IMR-90 (cell line): ENCODE results near the gene ZDHHC8. TPM values are rescaled to one million over a fixed set of nuclear protein-coding genes. Genes with fewer than 3 reads are reported as not detected.
A peak's percentile ranks its signal among the peaks of the same experiment; 100 is the strongest.

Experiments
- ATAC-seq: fragments of 200-7000 bp; cut with Tn5 transposase; 2 replicates; pipeline ENCODE4 v1.9.1; 2020; ENCODE audit warnings: low read depth, mild to moderate bottlenecking, moderate library complexity
- BruUV-seq: library from RNA; stranded (reverse); fragments of 400-500 nt; replicated peaks from 2 replicates; lab custom pipeline; 2021; lab: Mats Ljungman, UMichigan
- CTCF ChIA-PET: fragments of 300-600 bp; formaldehyde crosslinking; extraction: SDS; loops from one replicate; lab custom pipeline; 2021; ENCODE audit warnings: antibody characterized with exemption; lab: Yijun Ruan, JAX
- POLR2A ChIA-PET: fragments of 300-600 bp; sonication (Branson Sonifier 250); formaldehyde crosslinking; loops from one replicate; lab custom pipeline; 2022; ENCODE audit warnings: antibody characterized with exemption; ENCODE audit not compliant: unreplicated experiment; lab: Charles Lee
- DNase-seq: peaks from one replicate; pipeline ENCODE4 v3.0.0; 2013
- H2AFZ ChIP-seq: replicated peaks from 2 replicates; pipeline ENCODE3; 2013; ENCODE audit warnings: low read length, mild to moderate bottlenecking; ENCODE audit not compliant: poor library complexity
- H2AK5ac ChIP-seq: 2 replicates; pipeline ENCODE4 v1.6.1; 2013; ENCODE audit warnings: low read depth, low read length, inconsistent platforms
- H2AK9ac ChIP-seq: replicated peaks from 2 replicates; pipeline ENCODE3; 2013; ENCODE audit warnings: mild to moderate bottlenecking, low read depth, low read length, moderate library complexity; ENCODE audit not compliant: poor library complexity
- H2BK120ac ChIP-seq: 2 replicates; pipeline ENCODE4 v1.6.1; 2013; ENCODE audit warnings: low read depth, low read length, inconsistent platforms
- H2BK15ac ChIP-seq: 3 replicates; pipeline ENCODE4 v1.6.1; 2013; ENCODE audit warnings: low read depth, low read length, inconsistent platforms
- H2BK20ac ChIP-seq: 2 replicates; pipeline ENCODE4 v1.6.1; 2013; ENCODE audit warnings: low read depth, mild to moderate bottlenecking, inconsistent platforms, low read length, moderate library complexity
- H2BK5ac ChIP-seq: 2 replicates; pipeline ENCODE4 v1.6.1; 2013; ENCODE audit warnings: mild to moderate bottlenecking, low read depth, low read length, inconsistent platforms; ENCODE audit not compliant: poor library complexity, severe bottlenecking
- H3K14ac ChIP-seq: replicated peaks from 2 replicates; pipeline ENCODE4 v1.6.1; 2013; ENCODE audit warnings: low read depth, low read length, inconsistent platforms
- H3K18ac ChIP-seq: 2 replicates; pipeline ENCODE4 v1.6.1; 2013; ENCODE audit warnings: low read depth, low read length, control low read depth
- H3K23ac ChIP-seq: 2 replicates; pipeline ENCODE4 v1.6.1; 2013; ENCODE audit warnings: low read depth, low read length, inconsistent platforms
- H3K27ac ChIP-seq: 2 replicates; pipeline ENCODE4 v1.5.1; 2013; ENCODE audit warnings: mild to moderate bottlenecking, control low read depth, low read length; ENCODE audit not compliant: insufficient read depth
- H3K27me3 ChIP-seq: 2 replicates; pipeline ENCODE4 v1.6.1; 2013; ENCODE audit warnings: low read length; ENCODE audit not compliant: control insufficient read depth, insufficient read depth
- H3K36me3 ChIP-seq: 2 replicates; pipeline ENCODE4 v1.6.1; 2013; ENCODE audit warnings: low read length, mixed read lengths; ENCODE audit not compliant: control insufficient read depth, insufficient read depth
- H3K4ac ChIP-seq: 2 replicates; pipeline ENCODE4 v1.6.1; 2013; ENCODE audit warnings: low read depth, low read length, inconsistent platforms
- H3K4me1 ChIP-seq: 2 replicates; pipeline ENCODE4 v1.6.1; 2013; ENCODE audit warnings: low read length, mixed read lengths; ENCODE audit not compliant: control insufficient read depth, insufficient read depth
- H3K4me2 ChIP-seq: 2 replicates; pipeline ENCODE4 v1.6.1; 2013; ENCODE audit warnings: low read depth, mild to moderate bottlenecking, control low read depth, low read length, moderate library complexity
- H3K4me3 ChIP-seq: 2 replicates; pipeline ENCODE4 v1.5.1; 2013; ENCODE audit warnings: low read depth, mild to moderate bottlenecking, control low read depth, low read length, moderate library complexity; ENCODE audit not compliant: insufficient read depth
- H3K56ac ChIP-seq: 2 replicates; pipeline ENCODE4 v1.6.1; 2013; ENCODE audit warnings: low read length, inconsistent platforms; ENCODE audit not compliant: insufficient read depth; ENCODE audit errors: extremely low read depth
- H3K79me1 ChIP-seq, 2 experiments: 2 replicates each; pipeline ENCODE4 v1.6.1; 2013; ENCODE audit warnings: low read length in 2 of 2, inconsistent platforms in 1 of 2, low read depth in 1 of 2
- H3K9ac ChIP-seq: 2 replicates; pipeline ENCODE4 v1.6.1; 2013; ENCODE audit warnings: low read depth, low read length, control low read depth
- H3K9me1 ChIP-seq: 2 replicates; pipeline ENCODE4 v1.6.1; 2013; ENCODE audit warnings: low read length, inconsistent platforms; ENCODE audit not compliant: insufficient read depth
- H3K9me3 ChIP-seq: 2 replicates; pipeline ENCODE4 v1.6.1; 2013; ENCODE audit warnings: low read length; ENCODE audit not compliant: control insufficient read depth, insufficient read depth
- H4K20me1 ChIP-seq: 2 replicates; pipeline ENCODE4 v1.6.1; 2013; ENCODE audit warnings: low read length, inconsistent platforms; ENCODE audit not compliant: insufficient read depth
- H4K5ac ChIP-seq: 2 replicates; pipeline ENCODE4 v1.6.1; 2013; ENCODE audit warnings: mild to moderate bottlenecking, low read depth, low read length, control low read depth
- H4K8ac ChIP-seq, 2 experiments: 2 replicates each; pipeline ENCODE4 v1.6.1; 2013; ENCODE audit warnings: low read depth in 2 of 2, low read length in 2 of 2, control low read depth in 1 of 2, inconsistent platforms in 1 of 2
- H4K91ac ChIP-seq: 2 replicates; pipeline ENCODE4 v1.6.1; 2013; ENCODE audit warnings: low read depth, low read length, inconsistent platforms; ENCODE audit not compliant: insufficient read depth
- FOS ChIP-seq: fragments of 150-350 bp; IDR thresholded peaks from 2 replicates; pipeline ENCODE4 v1.6.1; 2016; ENCODE audit warnings: low read depth, low read length
- NFE2L2 ChIP-seq: fragments of 150-350 bp; IDR thresholded peaks from 2 replicates; pipeline ENCODE4 v1.6.1; 2016; ENCODE audit warnings: low read depth, mild to moderate bottlenecking, low read length
- RAD21 ChIP-seq: IDR thresholded peaks from 2 replicates; pipeline ENCODE4 v1.6.1; 2012; ENCODE audit warnings: low read length, improper control_type of control experiment
- RCOR1 ChIP-seq: IDR thresholded peaks from 2 replicates; pipeline ENCODE4 v1.6.1; 2012; ENCODE audit warnings: mild to moderate bottlenecking, low read length, improper control_type of control experiment; ENCODE audit not compliant: insufficient replicate concordance
- RFX5 ChIP-seq: IDR thresholded peaks from 2 replicates; pipeline ENCODE4 v1.8.0; 2012; ENCODE audit warnings: low read depth, mild to moderate bottlenecking, low read length, moderate library complexity
- WGBS, 2 experiments: methylation state at CpG; one replicate each; pipeline versions ENCODE4 v1.1.5 to v1.1.7; 2013; ENCODE audit warnings: missing lambda C conversion rate in 2 of 2; ENCODE audit not compliant: insufficient read length in 1 of 2; ENCODE audit errors: extremely low coverage in 2 of 2; 5-methylcytosine and 5-hydroxymethylcytosine counted together
- dilution Hi-C: fragments of 300-500 bp; cut with HindIII; formaldehyde crosslinking; loops from one replicate; pipeline ENCODE4 v1.14.3; 2018; ENCODE audit warnings: low sequenced_read_pairs; ENCODE audit not compliant: unreplicated experiment
- in situ Hi-C: fragments of 300-500 bp; cut with MboI; formaldehyde crosslinking; loops from 3 replicates; pipeline ENCODE4 v1.14.3; 2019; ENCODE audit warnings: low sequenced_read_pairs, inconsistent platforms, mixed read lengths
- intact Hi-C: fragments of 100-400 bp; cut with micrococcal nuclease; formaldehyde crosslinking; loops from 2 replicates; pipeline ENCODE4 v1.10.0; 2022
- polyA plus RNA-seq, 3 experiments: library from polyadenylated mRNA; depleted of rRNA; stranded (reverse); fragments of >200 nt; gene quantifications; 2 replicates each; pipeline ENCODE4 v1.2.3, GENCODE V29; 2012; ENCODE audit warnings: low replicate concordance in 1 of 3
- total RNA-seq: library from RNA; depleted of rRNA; stranded (reverse); fragments of >200 nt; gene quantifications from 2 replicates; pipeline ENCODE4 v1.2.3, GENCODE V29; 2012
- TF ChIP-seq, protein P1 (sequence below): fragments of 150-350 bp; IDR thresholded peaks from 2 replicates; pipeline ENCODE4 v1.6.1; 2017; ENCODE audit warnings: mild to moderate bottlenecking, antibody characterized with exemption, low read length, low read depth

Gene ZDHHC8
- total and polyA plus RNA-seq, 2 of the 4 experiments (the other 2 are of a cell fraction) = 2.5 to 72.6 TPM

DNA sequence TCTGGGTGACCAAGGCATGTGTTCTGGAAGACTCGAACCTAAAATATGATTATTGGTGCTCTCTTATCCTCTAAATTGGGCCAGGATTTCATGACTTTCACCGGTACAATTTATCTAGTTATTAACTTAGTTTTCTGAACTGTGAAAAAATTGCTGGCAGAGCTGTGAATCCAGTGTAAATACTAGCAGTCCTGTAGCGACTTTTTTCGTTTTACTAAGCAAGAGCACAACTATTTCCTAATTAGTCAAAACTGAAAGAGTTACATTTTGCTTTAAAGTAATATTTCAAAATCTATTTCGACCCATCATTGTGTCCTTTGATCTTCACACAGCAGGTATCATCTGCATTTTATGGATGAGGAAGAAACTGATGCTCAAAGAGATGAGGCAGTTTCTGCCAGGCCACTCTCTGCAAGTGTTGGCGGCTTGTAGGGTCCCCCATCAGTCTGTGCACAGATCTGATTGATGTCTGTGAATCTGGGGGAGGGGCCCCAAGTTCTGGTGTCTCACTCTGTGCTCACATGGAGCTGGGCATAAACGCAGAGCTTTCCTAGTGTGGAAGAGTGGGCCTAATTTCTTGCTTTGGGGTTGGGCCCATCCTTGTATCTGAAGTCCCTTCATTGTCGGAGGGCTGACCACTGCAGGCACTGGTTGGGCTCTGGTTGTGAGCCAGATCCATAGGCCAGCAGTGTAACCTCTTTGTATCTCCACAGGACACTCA lies 13.1 kb upstream of the ZDHHC8 start:
- Histone ChIP-seq H3K9me1 (peaks cover 6% of the 10 kb centered on the region; the same call in 1 of the 2 replicates), H2AFZ (no peak overlapping the region), H3K14ac (peak overlapping the region; percentile 72), H4K91ac (peak overlapping the region; percentile 65; the same call in 1 of the 2 replicates), H3K56ac (peak overlapping the region; percentile 53; the same call in 1 of the 2 replicates), H3K4me1 (peaks cover 6% of the 10 kb centered on the region), H3K9ac (peak overlapping the region; percentile 92), H4K5ac (no peak overlapping the region), H3K4ac (peak overlapping the region; percentile 72), H2AK9ac (peak overlapping the region; percentile 98), H4K20me1 (peaks cover 32% of the 10 kb centered on the region), H2BK15ac (no peak overlapping the region), H2BK20ac (no peak overlapping the region), H3K36me3 (peaks cover 55% of the 10 kb centered on the region), H3K27ac (peak overlapping the region; percentile 78), H3K4me2 (peak overlapping the region; percentile 91), H3K23ac (peak overlapping the region; percentile 83), H3K9me3 (no peaks in the 10 kb centered on the region), H4K8ac (peak overlapping the region; percentile 46 to 72; a peak in 3 of 4 replicates), H3K4me3 (peak overlapping the region; percentile 80), H3K27me3 (no peaks in the 10 kb centered on the region), H3K18ac (no peak overlapping the region), H3K79me1 (peaks cover 15 to 54% of the 10 kb centered on the region in 2 experiments), H2BK120ac (no peak overlapping the region), H2BK5ac (peak overlapping the region; percentile 71), H2AK5ac (peak overlapping the region; percentile 84)
- in situ Hi-C loops = no loop called here
- POLR2A ChIA-PET = no interaction called here
- WGBS, 2 experiments = no CpG with 5 or more reads among the region's 8 CpGs
- DNase-seq = no peak
- dilution Hi-C loops = no loop called here
- TSS peak; percentile 52 for BruUV-seq
- intact Hi-C loops = no loop called here
- no peak for ATAC-seq
- TF ChIP-seq, protein P1, sequence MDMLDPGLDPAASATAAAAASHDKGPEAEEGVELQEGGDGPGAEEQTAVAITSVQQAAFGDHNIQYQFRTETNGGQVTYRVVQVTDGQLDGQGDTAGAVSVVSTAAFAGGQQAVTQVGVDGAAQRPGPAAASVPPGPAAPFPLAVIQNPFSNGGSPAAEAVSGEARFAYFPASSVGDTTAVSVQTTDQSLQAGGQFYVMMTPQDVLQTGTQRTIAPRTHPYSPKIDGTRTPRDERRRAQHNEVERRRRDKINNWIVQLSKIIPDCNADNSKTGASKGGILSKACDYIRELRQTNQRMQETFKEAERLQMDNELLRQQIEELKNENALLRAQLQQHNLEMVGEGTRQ = no peak
- no peak for TF ChIP-seq RCOR1
- TF ChIP-seq RFX5 = no peak
- TF ChIP-seq FOS = no peak
- TF ChIP-seq RAD21 = no peak
- no peak for TF ChIP-seq NFE2L2
- CTCF ChIA-PET = no interaction called here
